Vagina (tissue), 2 donors: Measurements from ENCODE around the gene MBNL3. TPM values are rescaled to one million over a fixed set of nuclear protein-coding genes. Genes with fewer than 3 reads are reported as not detected.
"Not testable (repeated sequence)": the region's sequence is repeated elsewhere in the genome, so short reads cannot be mapped to it uniquely, and the experiment has no call there.

Source experiments
- DNase-seq, 2 donors: peaks; one replicate each; pipeline ENCODE4 v3.0.0-alpha.2; 2017; ENCODE audit errors: extremely low spot score in 2 of 2
- H3K27ac ChIP-seq: fragments of 200-600 bp; sonication (generic); one replicate; pipeline ENCODE4 v1.5.1; 2019
- H3K27me3 ChIP-seq: fragments of 200-600 bp; sonication (generic); one replicate; pipeline ENCODE4 v1.5.1; 2019
- H3K36me3 ChIP-seq, 2 donors: fragments of 200-600 bp; sonication (generic); one replicate each; pipeline ENCODE4 v1.5.1; 2017 to 2019
- H3K4me1 ChIP-seq: fragments of 200-600 bp; sonication (generic); one replicate; pipeline ENCODE4 v1.5.1; 2019
- H3K4me3 ChIP-seq, 2 donors: fragments of 200-600 bp; sonication (generic); 1 replicate in 1 of 2; 2 replicates in 1 of 2; pipeline ENCODE4 v1.5.1; 2016 to 2019
- H3K9me3 ChIP-seq: fragments of 200-600 bp; sonication (generic); one replicate; pipeline ENCODE4 v1.5.1; 2019
- POLR2A ChIP-seq, 2 donors: fragments of 450-650 bp; IDR thresholded peaks; one replicate each; pipeline ENCODE4 v1.6.1; 2017; ENCODE audit warnings: antibody characterized with exemption in 2 of 2, mild to moderate bottlenecking in 2 of 2, moderate library complexity in 2 of 2
- POLR2AphosphoS5 ChIP-seq, 2 donors: sonication (generic); formaldehyde crosslinking; IDR thresholded peaks; one replicate each; pipeline ENCODE4 v1.9.0; 2017; ENCODE audit warnings: antibody characterized with exemption in 2 of 2, mild to moderate bottlenecking in 2 of 2, low read depth in 1 of 2; ENCODE audit not compliant: insufficient read depth in 1 of 2
- intact Hi-C: fragments of 100-400 bp; cut with DNase I; formaldehyde crosslinking; loops from one replicate; pipeline ENCODE4 v1.15.1; 2023
- total RNA-seq: library from RNA; depleted of rRNA; stranded (reverse); fragments of >200 nt; gene quantifications from one replicate; pipeline ENCODE4 v1.2.3, GENCODE V29; 2016
- TF ChIP-seq, protein P1 (sequence below), 3 experiments: fragments of 450-650 bp in 2 of 3; fragments of 200-600 bp in 1 of 3; sonication (generic) in 1 of 3; IDR thresholded peaks; one replicate each; pipeline ENCODE4 v1.5.1; 2017 to 2019; ENCODE audit warnings: antibody characterized with exemption in 3 of 3, mild to moderate bottlenecking in 2 of 3, moderate library complexity in 2 of 3

The MBNL3 gene
- total RNA-seq, 1 donor from 2014 or later: 10.1 TPM

DNA sequence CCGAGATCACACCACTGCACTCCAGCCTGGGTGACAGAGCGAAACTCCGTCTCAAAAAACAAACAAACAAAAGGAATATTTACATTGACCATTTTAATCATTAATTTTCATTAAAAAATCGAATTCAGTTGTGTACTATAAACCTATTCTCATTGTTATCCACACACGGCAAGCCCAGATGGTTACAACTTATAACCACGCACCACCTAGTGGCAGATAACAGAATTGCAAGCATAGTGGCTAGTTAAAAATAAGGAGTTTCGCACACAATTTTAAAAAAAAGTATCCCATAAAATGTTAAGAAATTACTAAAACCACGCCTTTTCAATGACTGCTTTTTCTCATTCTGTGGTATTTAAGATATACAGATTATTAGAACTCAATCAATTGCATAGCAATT, 25.4 kb downstream of the MBNL3 start:
- no peak for DNase-seq
- intact Hi-C loops: no loop called here
- Histone ChIP-seq H3K9me3 (no peaks in the 10 kb centered on the region), H3K27ac (no peak overlapping the region), H3K36me3 (no peaks in the 10 kb centered on the region), H3K4me1 (no peaks in the 10 kb centered on the region), H3K4me3 (no peak overlapping the region), H3K27me3 (no peaks in the 10 kb centered on the region)
- TF ChIP-seq, protein P1, sequence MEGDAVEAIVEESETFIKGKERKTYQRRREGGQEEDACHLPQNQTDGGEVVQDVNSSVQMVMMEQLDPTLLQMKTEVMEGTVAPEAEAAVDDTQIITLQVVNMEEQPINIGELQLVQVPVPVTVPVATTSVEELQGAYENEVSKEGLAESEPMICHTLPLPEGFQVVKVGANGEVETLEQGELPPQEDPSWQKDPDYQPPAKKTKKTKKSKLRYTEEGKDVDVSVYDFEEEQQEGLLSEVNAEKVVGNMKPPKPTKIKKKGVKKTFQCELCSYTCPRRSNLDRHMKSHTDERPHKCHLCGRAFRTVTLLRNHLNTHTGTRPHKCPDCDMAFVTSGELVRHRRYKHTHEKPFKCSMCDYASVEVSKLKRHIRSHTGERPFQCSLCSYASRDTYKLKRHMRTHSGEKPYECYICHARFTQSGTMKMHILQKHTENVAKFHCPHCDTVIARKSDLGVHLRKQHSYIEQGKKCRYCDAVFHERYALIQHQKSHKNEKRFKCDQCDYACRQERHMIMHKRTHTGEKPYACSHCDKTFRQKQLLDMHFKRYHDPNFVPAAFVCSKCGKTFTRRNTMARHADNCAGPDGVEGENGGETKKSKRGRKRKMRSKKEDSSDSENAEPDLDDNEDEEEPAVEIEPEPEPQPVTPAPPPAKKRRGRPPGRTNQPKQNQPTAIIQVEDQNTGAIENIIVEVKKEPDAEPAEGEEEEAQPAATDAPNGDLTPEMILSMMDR (IDR thresholded peaks at IDR 0.05): no peak
- TF ChIP-seq POLR2AphosphoS5 (IDR thresholded peaks at IDR 0.05; ENCODE audit: insufficient read depth in 1 of 2, low read depth in 1 of 2): no peak
- no peak for TF ChIP-seq POLR2A (IDR thresholded peaks at IDR 0.05)

DNA sequence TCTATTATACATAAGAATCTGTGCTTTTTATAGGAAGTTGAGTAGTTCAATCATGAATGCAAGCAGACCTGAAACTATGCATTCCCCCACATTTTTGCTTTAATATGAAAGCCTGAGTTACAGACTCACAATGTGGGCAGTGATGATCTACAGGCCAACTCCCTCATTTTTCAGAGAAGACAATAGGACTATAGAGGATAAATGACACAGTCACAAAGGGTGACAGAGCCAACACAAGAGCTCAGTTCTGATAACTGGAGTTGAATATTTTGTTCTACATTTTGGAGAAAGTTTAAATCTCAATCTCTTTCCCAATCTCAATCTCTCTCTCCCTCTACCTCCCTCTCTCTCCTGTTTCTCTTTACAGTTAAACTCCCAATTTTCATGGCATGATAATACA, 27.0 kb downstream of the MBNL3 start:
- Histone ChIP-seq H3K4me1 (no peaks in the 10 kb centered on the region), H3K9me3 (no peaks in the 10 kb centered on the region), H3K27me3 (no peaks in the 10 kb centered on the region), H3K36me3 (no peaks in the 10 kb centered on the region), H3K27ac (no peak overlapping the region), H3K4me3 (no peak overlapping the region)
- intact Hi-C loops: no loop called here
- TF ChIP-seq, protein P1 (IDR thresholded peaks at IDR 0.05): no peak
- TF ChIP-seq POLR2A (IDR thresholded peaks at IDR 0.05): no peak
- no peak for TF ChIP-seq POLR2AphosphoS5 (IDR thresholded peaks at IDR 0.05; ENCODE audit: insufficient read depth in 1 of 2, low read depth in 1 of 2)
- DNase-seq: no peak

DNA sequence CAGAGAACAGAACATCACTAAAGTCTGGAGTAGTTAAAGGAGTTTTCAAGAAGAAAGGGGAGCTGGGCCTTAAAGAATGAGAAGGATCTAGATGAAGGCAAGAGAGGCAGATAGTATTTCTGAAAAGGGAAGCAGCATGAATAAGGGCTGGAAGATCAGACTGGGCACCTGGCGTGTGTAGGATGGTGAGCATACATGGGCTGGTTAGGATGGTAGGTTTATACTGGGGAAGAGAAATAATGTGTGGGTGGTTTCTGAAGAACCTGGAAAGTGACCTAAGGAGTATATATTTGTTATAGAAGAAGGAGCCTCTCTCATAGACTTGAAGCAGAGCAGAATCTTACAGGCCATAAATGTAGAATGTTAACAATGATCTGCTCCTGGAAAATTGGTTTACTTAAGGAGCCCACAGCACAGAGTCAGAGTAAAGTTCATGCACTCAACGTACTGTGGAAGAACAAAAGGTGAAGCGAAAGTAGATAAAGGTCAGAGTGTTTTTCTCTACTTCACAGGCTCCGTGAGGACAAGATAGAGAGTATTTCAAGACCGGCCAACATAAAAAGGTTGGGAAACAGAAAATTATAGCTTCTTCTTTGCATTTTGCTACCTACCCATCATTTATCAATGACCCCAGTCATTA, 35.8 kb downstream of the MBNL3 start:
- Histone ChIP-seq H3K9me3 (no peaks in the 10 kb centered on the region), H3K36me3 (no peaks in the 10 kb centered on the region), H3K4me1 (no peaks in the 10 kb centered on the region), H3K27ac (no peak overlapping the region), H3K27me3 (no peaks in the 10 kb centered on the region), H3K4me3 (no peak overlapping the region)
- TF ChIP-seq POLR2AphosphoS5 (IDR thresholded peaks at IDR 0.05; ENCODE audit: insufficient read depth in 1 of 2, low read depth in 1 of 2): no peak
- no peak for DNase-seq
- intact Hi-C loops: no loop called here

DNA sequence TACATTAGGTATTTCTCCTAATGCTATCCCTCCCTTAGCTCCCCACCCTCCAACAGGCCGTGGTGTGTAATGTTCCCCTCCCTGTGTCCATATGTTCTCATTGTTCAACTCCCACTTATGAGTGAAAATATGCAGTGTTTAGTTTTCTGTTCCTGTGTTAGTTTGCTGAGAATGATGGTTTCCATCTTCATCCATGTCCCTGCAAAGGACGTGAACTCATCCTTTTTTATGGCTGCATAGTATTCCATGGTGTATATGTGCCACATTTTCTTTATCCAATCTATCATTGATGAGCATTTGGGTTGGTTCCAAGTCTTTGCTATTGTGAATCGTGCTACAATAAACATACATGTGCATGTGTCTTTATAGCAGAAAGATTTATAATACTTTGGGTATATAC, 42.9 kb downstream of the MBNL3 start:
- intact Hi-C loops, H3K27ac ChIP-seq, H3K27me3 ChIP-seq, H3K36me3 ChIP-seq, H3K4me1 ChIP-seq, H3K4me3 ChIP-seq, DNase-seq, H3K9me3 ChIP-seq: not testable (repeated sequence)

DNA sequence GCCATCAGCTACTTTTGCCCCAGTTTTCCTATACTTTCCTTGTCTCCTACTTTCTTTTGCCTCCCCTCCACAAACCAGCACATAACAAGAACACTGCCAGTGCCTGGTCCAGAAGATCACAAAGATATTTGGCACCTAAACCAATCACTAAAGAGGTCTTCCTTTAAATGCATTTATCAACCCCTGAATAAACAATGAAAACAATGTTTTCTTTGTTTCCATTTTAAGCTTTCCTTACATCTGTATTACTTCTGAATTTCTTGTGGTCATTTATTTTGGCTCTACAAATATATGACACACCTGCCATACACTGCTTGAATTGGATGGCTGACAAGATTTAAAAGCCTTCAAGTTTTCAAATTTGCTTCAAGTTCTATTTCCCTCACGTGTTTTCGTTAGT, 43.9 kb downstream of the MBNL3 start:
- Histone ChIP-seq H3K4me3 (no peak overlapping the region), H3K36me3 (no peaks in the 10 kb centered on the region), H3K4me1 (no peaks in the 10 kb centered on the region), H3K27me3 (no peaks in the 10 kb centered on the region), H3K27ac (no peak overlapping the region), H3K9me3 (no peaks in the 10 kb centered on the region)
- DNase-seq: no peak
- TF ChIP-seq, protein P1 (IDR thresholded peaks at IDR 0.05): no peak
- no peak for TF ChIP-seq POLR2A (IDR thresholded peaks at IDR 0.05)
- TF ChIP-seq POLR2AphosphoS5 (IDR thresholded peaks at IDR 0.05; ENCODE audit: insufficient read depth in 1 of 2, low read depth in 1 of 2): no peak
- intact Hi-C loops: no loop called here

DNA sequence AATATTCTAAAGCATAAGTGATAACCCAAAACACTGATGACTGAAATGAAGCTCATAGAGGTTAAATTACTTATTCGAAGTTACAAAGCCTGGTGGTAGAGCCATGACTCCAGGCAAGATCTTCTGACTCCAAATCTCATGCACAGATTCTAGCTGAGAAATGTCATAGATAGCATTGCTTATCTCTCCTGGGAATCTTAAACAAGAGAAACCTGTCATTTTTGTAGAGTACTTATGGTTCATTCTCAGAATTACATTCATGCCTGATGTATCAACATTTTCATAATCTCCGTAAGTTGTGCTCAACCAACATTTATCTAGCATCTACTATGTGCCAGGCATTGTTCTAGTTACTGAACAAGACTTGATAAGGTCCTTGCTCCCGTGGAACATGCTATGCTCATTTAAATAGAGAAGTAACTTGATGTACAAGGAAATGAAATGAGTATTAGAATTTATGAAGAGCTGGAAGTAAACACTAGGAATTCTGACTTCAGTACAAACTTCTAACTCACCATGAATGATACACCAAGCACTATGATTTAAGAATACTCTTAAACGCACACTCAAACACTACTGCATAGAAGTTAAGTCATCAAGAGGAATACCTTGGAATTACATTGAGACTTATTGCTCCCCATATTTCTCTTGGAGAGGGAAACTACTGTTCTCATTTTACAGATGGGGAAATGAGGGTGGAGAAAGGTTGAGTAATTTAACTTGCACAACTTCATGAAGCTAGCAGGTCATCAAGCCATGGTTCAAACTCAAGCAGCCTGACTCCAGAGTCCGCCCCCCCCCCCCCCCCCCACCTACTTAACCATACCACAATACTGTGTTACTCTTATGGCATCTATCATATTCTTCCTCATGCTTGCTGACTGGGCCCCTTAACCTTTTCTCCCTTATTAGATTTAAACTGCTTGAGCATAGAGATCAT, 45.4 kb downstream of the MBNL3 start:
- Histone ChIP-seq H3K4me3 (no peak overlapping the region), H3K27ac (no peak overlapping the region), H3K9me3 (no peaks in the 10 kb centered on the region), H3K27me3 (no peaks in the 10 kb centered on the region), H3K36me3 (no peaks in the 10 kb centered on the region), H3K4me1 (no peaks in the 10 kb centered on the region)
- intact Hi-C loops: no loop called here
- no peak for DNase-seq
- no peak for TF ChIP-seq POLR2AphosphoS5 (IDR thresholded peaks at IDR 0.05; ENCODE audit: insufficient read depth in 1 of 2, low read depth in 1 of 2)
- TF ChIP-seq, protein P1 (IDR thresholded peaks at IDR 0.05): no peak
- no peak for TF ChIP-seq POLR2A (IDR thresholded peaks at IDR 0.05)
